ENCODE measurements around the gene EVL.

EVL gene

DNA sequence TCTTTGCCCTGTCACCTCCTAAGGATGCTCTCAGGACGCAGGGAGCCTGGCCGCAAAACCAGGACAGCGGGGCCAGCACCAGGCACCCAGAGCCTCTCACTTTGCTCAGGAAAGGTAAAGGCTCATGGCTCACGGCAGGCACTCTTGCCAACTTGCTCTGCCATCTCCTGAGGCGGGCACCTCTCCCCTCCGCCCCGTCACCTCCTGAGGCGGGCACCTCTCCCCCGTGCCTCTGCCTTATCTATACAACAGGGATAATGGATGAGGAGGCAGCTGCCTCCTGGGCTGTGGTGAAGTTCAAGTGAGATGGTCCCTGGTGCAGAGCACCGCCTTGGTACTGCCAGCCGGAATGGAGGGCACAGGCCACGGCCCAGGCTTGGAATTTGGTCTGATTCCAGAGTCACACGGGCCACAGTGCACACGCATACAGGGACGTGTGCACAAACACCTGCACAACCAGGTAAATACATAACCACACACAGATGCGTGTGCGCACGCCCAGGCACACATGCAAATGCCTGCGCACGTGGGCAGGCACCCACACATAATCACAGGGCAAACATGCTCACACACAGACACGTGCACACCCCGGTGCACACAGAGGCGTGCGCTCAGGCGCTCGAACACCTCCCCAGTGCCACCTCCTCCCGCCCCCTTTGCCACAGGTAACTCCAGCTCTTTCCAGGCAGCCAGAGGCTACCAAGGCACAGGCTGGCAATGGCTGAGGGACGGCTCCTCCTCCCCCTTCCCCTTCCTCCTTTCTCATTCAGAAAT is 82.7 kb downstream of the EVL start:
- Histone ChIP-seq H3K9me3 (ENCODE audit: insufficient read depth, low read length) (no peaks in the 10 kb centered on the region), H3K27me3 (ENCODE audit: insufficient read depth, insufficient read length) (no peaks in the 10 kb centered on the region), H3K36me3 (ENCODE audit: insufficient read depth, insufficient read length, low read length) (no peaks in the 10 kb centered on the region), H3K4me1 (ENCODE audit: insufficient read depth, insufficient read length) (peaks cover 6% of the 10 kb centered on the region), H3K4me3 (ENCODE audit: insufficient read length, low read depth) (no peak overlapping the region), H3K9ac (ENCODE audit: insufficient read length, low read depth) (no peak overlapping the region)
- DNase-seq (ENCODE audit: low read depth, low spot score), result no peak
- TF ChIP-seq ZNF274 (IDR thresholded peaks at IDR 0.05; ENCODE audit: low read depth, low read length) (no peak), SUZ12 (IDR thresholded peaks at IDR 0.05; ENCODE audit: extremely low read depth, insufficient read depth, insufficient read length) (no peak), YY1 (IDR thresholded peaks at IDR 0.05; ENCODE audit: insufficient read depth, insufficient read length) (no peak)

DNA sequence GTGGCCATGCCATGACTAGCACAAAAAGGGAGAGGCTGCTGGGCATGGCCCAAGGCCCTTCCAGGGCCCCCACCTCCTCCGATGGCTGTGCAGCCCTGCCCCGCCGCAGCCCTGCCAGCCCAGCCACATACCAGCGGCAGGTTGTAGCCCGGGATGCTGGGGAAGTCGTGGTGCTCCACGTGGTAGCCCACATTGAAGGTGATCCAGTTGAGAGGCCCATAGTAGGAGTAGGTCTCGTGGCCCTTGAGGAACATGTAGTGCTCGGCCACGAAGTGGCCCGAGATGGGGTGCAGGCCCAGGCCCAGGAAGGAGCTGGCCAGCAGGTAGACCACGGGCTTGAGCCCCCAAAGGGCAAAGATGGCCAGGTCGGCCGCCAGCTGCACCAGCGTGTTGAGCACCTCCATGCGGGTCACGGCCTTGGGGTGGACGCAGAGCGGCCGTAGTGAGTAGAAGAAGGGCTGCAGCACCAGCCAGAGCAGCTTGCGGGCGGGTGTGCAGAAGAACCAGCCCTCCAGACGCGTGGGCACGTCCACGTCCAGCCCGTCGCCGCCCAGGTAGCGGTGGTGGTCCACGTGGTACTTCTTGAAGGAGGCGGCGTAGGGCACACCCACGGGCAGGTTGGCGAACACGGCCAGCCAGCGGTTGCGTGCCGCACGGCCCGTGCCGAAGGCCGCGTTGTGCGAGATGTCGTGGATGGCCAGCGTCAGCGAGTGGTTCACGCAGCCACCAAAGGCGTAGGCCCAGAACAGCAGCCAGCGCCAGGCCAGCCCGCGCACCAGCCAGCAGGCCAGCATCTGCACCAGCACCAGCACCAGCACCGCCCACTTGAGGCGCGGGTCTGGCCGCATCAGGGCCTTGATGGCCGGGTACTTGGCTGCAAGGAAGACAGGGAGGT is 83.9 kb downstream of the EVL start:
- Histone ChIP-seq H3K9ac (ENCODE audit: insufficient read length, low read depth) (no peak overlapping the region), H3K4me3 (ENCODE audit: insufficient read length, low read depth) (no peak overlapping the region), H3K36me3 (ENCODE audit: insufficient read depth, insufficient read length, low read length) (no peaks in the 10 kb centered on the region), H3K4me1 (ENCODE audit: insufficient read depth, insufficient read length) (peaks cover 5% of the 10 kb centered on the region), H3K27me3 (ENCODE audit: insufficient read depth, insufficient read length) (no peaks in the 10 kb centered on the region), H3K9me3 (ENCODE audit: insufficient read depth, low read length) (no peaks in the 10 kb centered on the region)
- DNase-seq (ENCODE audit: low read depth, low spot score), result no peak
- no peak for TF ChIP-seq ZNF274 (IDR thresholded peaks at IDR 0.05; ENCODE audit: low read depth, low read length)
- no peak for TF ChIP-seq SUZ12 (IDR thresholded peaks at IDR 0.05; ENCODE audit: extremely low read depth, insufficient read depth, insufficient read length)
- TF ChIP-seq YY1 (IDR thresholded peaks at IDR 0.05; ENCODE audit: insufficient read depth, insufficient read length), result no peak

DNA sequence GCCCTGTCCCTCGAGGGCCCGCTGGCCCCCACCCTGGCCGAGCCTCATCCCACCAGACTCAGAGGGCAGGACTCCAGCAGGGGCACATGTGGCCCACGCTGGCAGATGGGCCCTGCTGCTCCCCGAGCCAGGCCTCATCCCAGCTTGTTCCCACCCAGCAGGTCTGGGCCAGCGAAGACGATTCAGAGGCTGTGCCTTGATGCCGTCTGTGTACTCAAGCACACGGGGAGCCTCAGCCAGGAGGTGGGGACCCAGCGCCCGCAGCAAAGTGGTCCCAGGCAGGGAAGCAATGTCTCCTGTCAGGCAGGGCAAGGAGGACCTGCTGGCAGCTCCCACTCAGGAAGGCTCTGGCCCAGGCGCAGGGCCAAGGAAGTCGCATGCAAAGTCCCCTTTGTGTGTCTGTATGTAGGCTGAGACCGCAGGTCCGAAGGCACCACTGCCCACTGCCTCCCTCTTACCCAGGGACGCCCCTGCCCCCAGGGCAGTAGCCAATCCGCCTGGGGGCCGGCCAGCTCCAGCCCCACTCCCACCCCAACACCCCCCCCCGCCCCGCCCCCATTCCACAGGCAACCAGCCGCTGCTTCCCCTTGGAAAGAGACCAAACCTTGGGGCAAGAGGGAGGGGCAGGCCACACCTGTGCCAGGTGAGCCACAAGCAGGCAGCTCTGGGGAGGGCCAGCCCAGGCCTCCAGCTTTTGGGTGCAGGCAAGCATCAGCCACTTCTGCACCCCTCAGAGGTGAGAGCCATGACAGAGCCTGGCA is 84.8 kb downstream of the EVL start:
- H3K4me3 ChIP-seq (ENCODE audit: insufficient read length, low read depth), result no peak overlapping the region
- H3K9me3 ChIP-seq (ENCODE audit: insufficient read depth, low read length), result peaks cover 9% of the 10 kb centered on the region; the same call in 1 of the 2 replicates
- no peaks in the 10 kb centered on the region for H3K27me3 ChIP-seq (ENCODE audit: insufficient read depth, insufficient read length)
- DNase-seq (ENCODE audit: low read depth, low spot score), result no peak
- no peak overlapping the region for H3K9ac ChIP-seq (ENCODE audit: insufficient read length, low read depth)
- no peaks in the 10 kb centered on the region for H3K36me3 ChIP-seq (ENCODE audit: insufficient read depth, insufficient read length, low read length)
- H3K4me1 ChIP-seq (ENCODE audit: insufficient read depth, insufficient read length), result peaks cover 5% of the 10 kb centered on the region
- TF ChIP-seq YY1 (IDR thresholded peaks at IDR 0.05; ENCODE audit: insufficient read depth, insufficient read length) (no peak), ZNF274 (IDR thresholded peaks at IDR 0.05; ENCODE audit: low read depth, low read length) (no peak), SUZ12 (IDR thresholded peaks at IDR 0.05; ENCODE audit: extremely low read depth, insufficient read depth, insufficient read length) (no peak)

DNA sequence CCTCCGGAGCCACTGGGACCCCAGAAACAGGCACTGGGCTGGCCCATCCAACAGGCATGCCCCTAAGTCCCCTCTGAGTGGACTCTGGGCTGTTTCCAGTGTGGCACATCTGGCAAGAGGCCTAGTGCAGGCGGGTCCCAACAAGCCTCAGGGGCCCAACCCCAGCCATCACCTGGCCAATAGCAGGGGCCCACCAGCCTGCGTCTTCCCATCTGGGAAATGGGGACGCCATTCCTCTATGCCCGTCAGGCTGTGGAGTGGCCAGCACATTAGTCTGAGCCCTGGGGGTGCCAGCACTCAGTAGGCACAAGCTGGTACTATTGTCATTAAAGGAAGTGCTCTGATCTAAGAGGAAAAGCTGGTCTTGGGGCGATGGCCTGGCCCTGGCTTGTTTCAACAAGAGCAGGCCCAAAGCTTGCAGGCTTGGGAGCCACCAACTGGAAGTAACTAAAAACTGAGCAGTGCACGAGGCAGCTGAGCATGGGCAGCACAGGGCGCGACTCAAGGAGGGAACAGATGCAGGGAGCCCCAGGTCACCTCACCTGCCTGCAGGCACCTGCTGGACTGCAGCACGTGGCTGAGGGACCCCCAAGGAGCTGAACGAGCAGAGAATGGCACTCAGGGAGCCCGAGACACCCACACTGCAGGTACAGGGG is 85.8 kb downstream of the EVL start:
- DNase-seq (ENCODE audit: low read depth, low spot score), result no peak
- Histone ChIP-seq H3K9ac (ENCODE audit: insufficient read length, low read depth) (no peak overlapping the region), H3K4me1 (ENCODE audit: insufficient read depth, insufficient read length) (peaks cover 9% of the 10 kb centered on the region), H3K9me3 (ENCODE audit: insufficient read depth, low read length) (peaks cover 9% of the 10 kb centered on the region; the same call in 1 of the 2 replicates), H3K27me3 (ENCODE audit: insufficient read depth, insufficient read length) (no peaks in the 10 kb centered on the region), H3K4me3 (ENCODE audit: insufficient read length, low read depth) (no peak overlapping the region), H3K36me3 (ENCODE audit: insufficient read depth, insufficient read length, low read length) (no peaks in the 10 kb centered on the region)
- TF ChIP-seq ZNF274 (IDR thresholded peaks at IDR 0.05; ENCODE audit: low read depth, low read length) (no peak), SUZ12 (IDR thresholded peaks at IDR 0.05; ENCODE audit: extremely low read depth, insufficient read depth, insufficient read length) (no peak), YY1 (IDR thresholded peaks at IDR 0.05; ENCODE audit: insufficient read depth, insufficient read length) (no peak)

DNA sequence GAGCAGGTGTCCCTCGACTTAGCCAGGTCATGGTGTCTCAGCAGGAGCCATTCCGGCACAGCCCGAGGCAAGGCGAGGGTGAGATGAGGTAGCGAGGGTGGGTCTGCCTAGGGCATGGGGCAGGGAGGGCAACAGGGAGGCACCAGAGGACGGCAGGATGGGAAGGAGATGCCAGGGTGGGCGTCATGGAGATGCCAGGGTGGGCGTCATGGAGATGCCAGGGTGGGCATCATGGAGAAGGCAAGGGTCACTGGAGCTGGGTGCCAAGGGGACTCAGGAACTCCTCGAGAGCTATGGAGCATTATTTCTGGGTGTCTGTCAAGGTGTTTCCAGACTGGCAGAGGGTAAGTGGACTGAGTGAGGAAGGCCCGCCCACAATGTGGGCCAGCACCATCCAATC is 86.9 kb downstream of the EVL start:
- Histone ChIP-seq H3K4me3 (ENCODE audit: insufficient read length, low read depth) (no peak overlapping the region), H3K4me1 (ENCODE audit: insufficient read depth, insufficient read length) (peaks cover 9% of the 10 kb centered on the region), H3K9ac (ENCODE audit: insufficient read length, low read depth) (no peak overlapping the region), H3K36me3 (ENCODE audit: insufficient read depth, insufficient read length, low read length) (no peaks in the 10 kb centered on the region), H3K27me3 (ENCODE audit: insufficient read depth, insufficient read length) (peaks cover 10% of the 10 kb centered on the region), H3K9me3 (ENCODE audit: insufficient read depth, low read length) (peaks cover 9% of the 10 kb centered on the region; the same call in 1 of the 2 replicates)
- TF ChIP-seq ZNF274 (IDR thresholded peaks at IDR 0.05; ENCODE audit: low read depth, low read length), result no peak
- no peak for TF ChIP-seq SUZ12 (IDR thresholded peaks at IDR 0.05; ENCODE audit: extremely low read depth, insufficient read depth, insufficient read length)
- no peak for TF ChIP-seq YY1 (IDR thresholded peaks at IDR 0.05; ENCODE audit: insufficient read depth, insufficient read length)
- no peak for DNase-seq (ENCODE audit: low read depth, low spot score)

DNA sequence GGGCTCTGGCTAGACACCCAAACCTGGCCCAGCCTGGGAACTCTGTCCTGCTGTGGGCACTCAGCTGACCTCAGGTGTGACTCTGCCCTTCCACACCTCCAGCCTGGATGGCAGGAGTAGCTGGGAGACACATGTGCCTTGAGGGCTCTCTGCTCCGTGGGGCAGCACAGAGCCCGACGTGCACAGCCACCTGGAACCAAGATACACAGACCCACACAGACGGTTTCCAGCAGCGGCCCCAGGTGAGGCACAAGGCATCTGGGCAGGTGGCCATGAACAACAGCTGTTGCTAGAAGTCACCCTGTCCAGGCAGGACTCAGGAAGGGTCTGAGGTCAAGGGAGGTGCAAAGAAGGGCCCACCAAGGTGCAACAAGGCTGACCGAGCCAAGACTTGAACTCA is 88.3 kb downstream of the EVL start:
- no peak overlapping the region for H3K4me3 ChIP-seq (ENCODE audit: insufficient read length, low read depth)
- H3K4me1 ChIP-seq (ENCODE audit: insufficient read depth, insufficient read length), result peaks cover 9% of the 10 kb centered on the region
- H3K9me3 ChIP-seq (ENCODE audit: insufficient read depth, low read length), result peaks cover 9% of the 10 kb centered on the region; the same call in 1 of the 2 replicates
- TF ChIP-seq SUZ12 (IDR thresholded peaks at IDR 0.05; ENCODE audit: extremely low read depth, insufficient read depth, insufficient read length) (no peak), YY1 (IDR thresholded peaks at IDR 0.05; ENCODE audit: insufficient read depth, insufficient read length) (no peak), ZNF274 (IDR thresholded peaks at IDR 0.05; ENCODE audit: low read depth, low read length) (no peak)
- DNase-seq (ENCODE audit: low read depth, low spot score), result no peak
- H3K27me3 ChIP-seq (ENCODE audit: insufficient read depth, insufficient read length), result peaks cover 25% of the 10 kb centered on the region
- no peak overlapping the region for H3K9ac ChIP-seq (ENCODE audit: insufficient read length, low read depth)
- H3K36me3 ChIP-seq (ENCODE audit: insufficient read depth, insufficient read length, low read length), result no peaks in the 10 kb centered on the region
